ENCODE data around the gene EGFL7. TPM values are rescaled to one million over a fixed set of nuclear protein-coding genes. Genes with fewer than 3 reads are reported as not detected.
A peak's percentile ranks its signal among the peaks of the same experiment; 100 is the strongest.

The EGFL7 gene
- total RNA-seq, 3 donors from 2014 or later = 15.9 to 43.4 (median 18.9) TPM

- intact Hi-C loops (cut with DNase I, micrococcal nuclease) = no loop called here
Measured at GRCh38 chr9:136659861-136660784, 2.6 kb upstream of the EGFL7 start.

GRCh38 chr9:136660971-136661550 lies 1.7 kb upstream of the EGFL7 start:
- intact Hi-C loops (cut with DNase I, micrococcal nuclease) = no loop called here
- ATAC-seq (no peak), DNase-seq (peak in 1 of 3 donors; percentile 24)
- TF ChIP-seq CTCF (IDR thresholded peaks at IDR 0.05) = no peak
- Histone ChIP-seq H3K4me1 (ENCODE audit: low read depth) (peaks cover 5% of the 10 kb centered on the region), H3K36me3 (ENCODE audit: low read depth) (no peaks in the 10 kb centered on the region), H3K4me3 (no peak overlapping the region), H3K9me3 (no peaks in the 10 kb centered on the region)

More at GRCh38 chr9:136659861-136660784, 2.6 kb upstream of the EGFL7 start:
- Histone ChIP-seq H3K4me3 (no peak overlapping the region), H3K9me3 (no peaks in the 10 kb centered on the region), H3K36me3 (ENCODE audit: low read depth) (no peaks in the 10 kb centered on the region), H3K4me1 (ENCODE audit: low read depth) (peaks cover 2% of the 10 kb centered on the region)
- DNase-seq (no peak), ATAC-seq (no peak)
- no peak for TF ChIP-seq CTCF (IDR thresholded peaks at IDR 0.05)

- H3K9me3 ChIP-seq = no peaks in the 10 kb centered on the region
- H3K36me3 ChIP-seq (ENCODE audit: low read depth) = no peaks in the 10 kb centered on the region
- H3K4me3 ChIP-seq = no peak overlapping the region
- H3K4me1 ChIP-seq (ENCODE audit: low read depth) = peaks cover 8% of the 10 kb centered on the region
- TF ChIP-seq CTCF (IDR thresholded peaks at IDR 0.05) = no peak
- no peak for ATAC-seq
- intact Hi-C loops (cut with DNase I, micrococcal nuclease) = no loop called here
- no peak for DNase-seq
Measured at GRCh38 chr9:136661641-136662325, 933 bp upstream of the EGFL7 start.

GRCh38 chr9:136662326-136662655 lies 425 bp upstream of the EGFL7 start:
- Histone ChIP-seq H3K36me3 (ENCODE audit: low read depth) (no peaks in the 10 kb centered on the region), H3K4me1 (ENCODE audit: low read depth) (peaks cover 8% of the 10 kb centered on the region), H3K9me3 (no peaks in the 10 kb centered on the region), H3K4me3 (no peak overlapping the region)
- no peak for ATAC-seq
- no peak for TF ChIP-seq CTCF (IDR thresholded peaks at IDR 0.05)
- intact Hi-C loops (cut with DNase I, micrococcal nuclease) = no loop called here
- peak in 1 of 3 donors; percentile 23 for DNase-seq

GRCh38 chr9:136664000-136664915 lies 1.5 kb downstream of the EGFL7 start:
- no peaks in the 10 kb centered on the region for H3K9me3 ChIP-seq
- no peak overlapping the region for H3K4me3 ChIP-seq
- peak in 1 of 3 donors; percentile 31 for DNase-seq
- intact Hi-C loops (cut with DNase I, micrococcal nuclease) = no loop called here
- TF ChIP-seq CTCF (IDR thresholded peaks at IDR 0.05) = no peak
- no peaks in the 10 kb centered on the region for H3K36me3 ChIP-seq (ENCODE audit: low read depth)
- ATAC-seq = no peak
- H3K4me1 ChIP-seq (ENCODE audit: low read depth) = peaks cover 12% of the 10 kb centered on the region

All from mucosa of descending colon (tissue), 3 donors.